IPS-NIHi11 (cell line): Measurements from ENCODE around the gene EDC4.
"Not testable (repeated sequence)": the region's sequence is repeated elsewhere in the genome, so short reads cannot be mapped to it uniquely, and the experiment has no call there.

Source experiments
- DNase-seq: peaks from one replicate; pipeline ENCODE4 v3.0.0; 2012; ENCODE audit warnings: mixed read lengths, low spot score

The EDC4 gene

GRCh38 chr16:67914758-67915495 is 42.1 kb downstream of the EDC4 start:
- no peak for DNase-seq

- not testable (repeated sequence) for DNase-seq
These were observed 42.6 kb downstream of the EDC4 start for GRCh38 chr16:67915496-67915769.

- DNase-seq = no peak
These were observed 43.2 kb downstream of the EDC4 start for GRCh38 chr16:67915831-67916723.

GRCh38 chr16:67917140-67917851 is 44.4 kb downstream of the EDC4 start:
- no peak for DNase-seq

GRCh38 chr16:67917852-67918236 is 45.0 kb downstream of the EDC4 start:
- no peak for DNase-seq

GRCh38 chr16:67919622-67920221 is 46.9 kb downstream of the EDC4 start:
- no peak for DNase-seq

GRCh38 chr16:67922221-67922620 is 49.4 kb downstream of the EDC4 start:
- DNase-seq = no peak

- no peak for DNase-seq
These were observed 49.9 kb downstream of the EDC4 start for GRCh38 chr16:67922740-67923139.

GRCh38 chr16:67923414-67924116 is 50.7 kb downstream of the EDC4 start:
- DNase-seq = no peak

- DNase-seq = no peak
These were observed 51.5 kb downstream of the EDC4 start for GRCh38 chr16:67924140-67924906.

- DNase-seq = peak; percentile 55
These were observed 53.4 kb downstream of the EDC4 start for GRCh38 chr16:67926181-67926750.

GRCh38 chr16:67927131-67927941 is 54.5 kb downstream of the EDC4 start:
- no peak for DNase-seq

GRCh38 chr16:67928147-67928546 is 55.3 kb downstream of the EDC4 start:
- no peak for DNase-seq

GRCh38 chr16:67928561-67929364 is 55.9 kb downstream of the EDC4 start:
- peak; percentile 90 for DNase-seq

- DNase-seq = no peak
These were observed 57.3 kb downstream of the EDC4 start for GRCh38 chr16:67930191-67930590.

GRCh38 chr16:67930678-67931211 is 57.9 kb downstream of the EDC4 start:
- DNase-seq = no peak
